HG02840 (cell line): Measurements from ENCODE around the gene C1QTNF1.

ENCODE experiments used
- ATAC-seq: cut with Tn5 transposase; IDR thresholded peaks from one replicate; pipeline ENCODE4 v1.9.1; 2021; ENCODE audit warnings: mild to moderate bottlenecking, moderate library complexity, moderate number of reproducible peaks; ENCODE audit not compliant: unreplicated experiment, low FRiP score

The C1QTNF1 gene

DNA sequence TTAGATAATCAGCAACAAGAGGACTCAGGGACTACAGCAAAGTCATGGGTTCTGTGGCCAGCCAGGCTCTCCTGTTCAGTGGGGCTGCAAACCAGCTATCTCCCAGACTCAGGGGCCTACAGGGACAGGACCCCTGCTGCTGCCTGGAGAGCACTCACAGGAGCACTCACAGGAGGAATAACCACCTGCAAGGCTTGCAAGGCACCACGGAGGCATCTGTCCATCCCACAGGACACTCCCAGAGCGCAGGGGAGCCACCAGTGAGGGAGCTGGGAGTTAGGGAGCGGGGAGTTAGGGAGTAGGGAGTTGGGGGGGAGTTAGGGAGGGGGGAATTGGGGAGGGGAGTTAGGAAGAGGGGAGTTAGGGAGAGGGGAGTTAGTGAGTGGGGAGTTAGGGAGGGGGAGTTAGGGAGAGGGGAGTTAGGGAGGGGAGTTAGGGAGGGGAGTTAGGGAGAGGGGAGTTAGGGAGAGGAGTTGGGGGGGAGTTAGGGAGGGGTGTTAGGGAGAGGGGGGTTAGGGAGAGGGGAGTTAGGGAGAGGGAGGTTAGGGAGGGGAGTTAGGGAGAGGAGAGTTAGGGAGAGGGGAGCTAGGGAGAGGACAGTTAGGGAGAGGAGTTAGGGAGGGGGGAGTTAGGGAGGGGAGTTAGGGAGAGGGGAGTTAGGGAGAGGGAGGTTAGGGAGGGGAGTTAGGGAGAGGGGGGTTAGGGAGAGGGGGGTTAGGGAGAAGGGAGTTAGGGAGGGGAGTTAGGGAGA is 20.1 kb upstream of the C1QTNF1 start:
- ATAC-seq, result no peak

DNA sequence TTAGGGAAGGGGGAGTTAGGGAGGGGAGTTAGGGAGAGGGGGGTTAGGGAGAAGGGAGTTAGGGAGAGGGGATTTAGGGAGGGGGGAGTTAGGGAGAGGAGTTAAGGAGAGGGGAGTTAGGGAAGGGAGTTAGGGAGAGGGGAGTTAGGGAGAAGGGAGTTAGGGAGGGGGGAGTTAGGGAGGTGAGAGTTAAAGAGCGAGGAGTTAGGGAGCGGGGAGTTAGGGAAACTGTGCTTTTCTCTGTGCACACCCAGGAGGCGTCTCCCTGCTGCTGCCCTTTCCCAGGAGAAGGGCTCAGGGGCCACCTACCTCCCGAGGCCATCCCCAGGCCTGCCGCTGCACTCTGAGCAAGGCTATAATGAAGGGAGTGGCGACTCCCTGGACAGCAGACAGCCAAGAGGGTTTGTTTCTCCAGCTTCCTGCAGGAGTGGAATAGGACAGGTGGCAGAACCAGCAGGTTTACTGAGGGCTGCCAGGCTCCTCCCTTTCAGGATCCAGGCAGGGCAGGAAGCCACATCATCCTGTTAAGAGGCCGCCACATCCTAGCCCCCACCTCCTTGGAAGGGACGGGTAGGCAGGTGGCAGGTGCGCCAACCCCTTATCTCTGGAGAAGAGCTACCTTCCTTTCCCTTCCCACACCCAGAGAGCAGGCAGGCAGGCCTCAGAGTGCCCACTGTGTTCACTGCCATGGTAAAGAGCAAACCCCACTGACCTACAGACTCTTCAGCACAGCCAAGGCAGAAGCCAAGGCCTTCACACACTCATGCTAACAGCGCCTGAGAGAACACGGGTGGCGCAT is 18.7 kb upstream of the C1QTNF1 start:
- no peak for ATAC-seq

DNA sequence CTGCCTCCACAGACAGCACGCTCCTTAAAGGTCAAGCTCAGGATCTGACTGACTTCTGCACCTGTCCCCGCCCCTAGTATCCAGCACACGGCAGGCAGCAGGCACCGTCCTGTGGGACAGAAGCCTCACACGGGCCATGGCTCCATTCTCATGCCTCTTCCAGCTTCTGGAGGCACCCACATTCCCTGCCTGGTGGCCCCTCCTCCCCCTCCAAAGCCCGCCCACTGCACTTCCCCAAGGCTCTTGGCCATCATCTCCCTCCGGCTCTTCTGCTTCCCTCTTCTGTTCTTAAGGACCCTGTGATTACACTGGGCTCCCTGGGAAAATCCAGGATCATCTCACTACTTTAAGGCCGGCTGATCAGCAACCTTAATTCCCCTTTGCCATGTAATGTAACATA is 17.9 kb upstream of the C1QTNF1 start:
- ATAC-seq, result no peak

- ATAC-seq, result no peak
Measured at GRCh38 chr17:79006794-79007503, 17.0 kb upstream of the C1QTNF1 start.

DNA sequence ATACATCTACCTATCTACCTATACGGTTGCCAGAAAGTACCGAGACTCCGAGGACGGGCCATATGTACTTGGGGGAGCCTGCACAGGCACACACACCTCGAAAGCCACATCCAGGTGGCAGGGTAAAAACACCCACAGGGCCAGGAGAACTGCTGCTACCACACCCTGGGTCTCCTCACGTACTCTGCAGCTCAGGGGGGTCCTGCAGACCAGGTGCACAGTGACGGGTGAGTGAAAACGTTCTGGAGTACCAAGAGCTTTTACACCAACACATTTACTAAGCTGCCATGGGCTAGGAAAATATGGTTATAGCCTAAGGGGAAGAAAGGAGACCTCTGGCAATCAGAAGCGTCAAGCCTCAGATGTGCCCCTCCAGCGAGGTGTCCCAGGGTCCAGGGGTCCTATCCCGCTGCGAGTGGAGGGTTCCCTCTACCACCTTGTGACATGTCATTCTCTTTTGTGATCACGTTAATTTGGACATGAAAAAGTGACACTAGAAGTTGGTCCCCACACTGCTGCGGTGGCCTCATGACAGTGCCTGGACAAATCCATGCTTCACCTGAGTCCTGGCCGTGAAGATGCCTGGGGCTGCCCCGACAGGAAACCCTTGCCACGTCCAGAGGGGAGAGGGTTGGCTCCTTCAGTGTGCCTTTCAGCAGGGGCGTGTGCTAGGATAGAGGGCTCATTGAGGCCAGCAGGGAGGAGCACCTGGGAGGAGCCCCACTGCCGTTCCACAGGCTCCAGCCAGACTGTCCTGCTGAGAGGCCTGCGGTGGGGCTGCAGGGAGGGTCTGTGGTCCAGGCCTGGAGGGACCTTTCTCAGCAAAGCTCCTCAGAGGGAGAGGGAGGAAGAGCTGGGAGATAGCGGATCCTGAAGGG is 16.2 kb upstream of the C1QTNF1 start:
- ATAC-seq, result no peak

DNA sequence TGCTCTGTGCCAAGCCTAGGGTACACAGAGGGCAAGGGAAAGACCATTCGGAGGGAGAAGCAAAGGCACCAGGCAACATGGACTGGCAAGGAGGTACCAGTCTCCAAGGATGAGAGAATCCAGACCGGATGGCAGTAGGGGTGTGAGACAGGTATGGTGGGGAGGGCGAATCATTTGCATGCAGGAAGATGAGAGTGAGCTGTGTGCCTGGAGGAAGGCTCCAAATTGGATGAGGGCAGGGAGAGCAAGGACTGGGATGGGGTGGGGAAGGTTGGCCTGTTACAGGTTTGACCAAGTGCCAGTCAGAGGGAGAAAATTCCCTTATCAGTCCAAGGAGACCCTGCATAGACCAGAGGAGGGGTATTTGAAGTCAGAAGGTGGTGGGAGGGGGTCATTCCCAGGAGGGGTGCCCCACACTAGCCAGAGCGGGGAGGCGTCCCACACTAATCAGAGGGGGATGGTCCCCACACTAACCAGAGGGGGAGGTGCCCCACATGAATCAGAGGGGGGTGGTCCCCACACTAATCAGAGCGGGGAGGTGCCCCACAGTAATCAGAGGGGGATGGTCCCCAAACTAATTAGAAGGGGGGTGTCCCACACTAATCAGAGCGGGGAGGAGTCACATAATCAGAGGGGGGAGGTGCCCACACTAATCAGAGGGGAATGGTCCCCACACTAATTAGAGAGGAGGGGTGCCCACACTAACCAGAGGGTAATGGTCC is 15.1 kb upstream of the C1QTNF1 start:
- ATAC-seq, result peak; percentile 4

DNA sequence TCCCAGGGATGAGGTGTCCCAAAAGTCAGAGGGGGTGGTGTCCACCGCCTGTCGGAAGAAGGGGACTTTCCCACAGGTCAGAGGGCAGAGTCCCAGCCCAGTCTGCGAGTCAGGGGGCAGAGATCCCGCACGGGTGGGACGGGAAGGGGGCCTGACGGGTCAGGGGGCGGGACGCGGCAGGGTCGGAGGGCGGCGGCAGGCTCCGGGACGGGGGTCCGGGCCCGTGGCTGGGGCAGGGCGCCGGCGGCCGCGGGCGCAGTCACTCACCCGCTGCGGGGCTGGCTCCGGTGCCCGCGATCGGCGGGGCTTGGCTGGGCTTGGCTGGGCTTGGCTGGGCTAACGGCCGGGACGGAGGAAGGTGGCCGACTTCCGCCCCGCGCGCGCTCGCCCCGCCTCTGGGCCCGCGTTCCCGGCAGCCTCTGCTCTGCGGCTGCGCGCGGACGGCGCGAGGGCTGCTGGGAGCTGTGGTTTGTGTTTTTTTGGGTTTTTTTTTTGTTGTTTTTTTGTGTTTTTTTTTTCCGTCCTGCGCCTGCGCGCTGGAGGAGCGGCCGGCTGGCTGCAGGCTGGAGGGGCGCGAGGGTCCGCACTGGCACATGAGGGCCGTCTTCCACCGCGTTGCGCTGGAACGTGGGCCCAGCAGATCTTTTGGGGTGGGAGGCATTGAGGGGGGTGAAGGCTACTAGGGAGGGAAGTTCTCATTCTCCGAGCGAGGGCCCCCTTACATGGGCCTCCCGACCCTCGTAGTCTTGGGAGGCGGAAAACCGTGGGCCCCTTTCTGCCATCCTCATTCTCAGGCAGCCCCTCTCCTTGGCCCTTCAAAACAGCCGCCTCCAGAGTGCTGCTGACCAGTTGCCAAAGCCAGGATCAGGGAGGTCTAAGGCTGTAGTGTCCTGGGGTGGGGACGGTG is 14.3 kb upstream of the C1QTNF1 start, which contains the start of gene CANT1:
Gene CANT1, minus strand, starts transcription at position 368 of the 907 bp plus-strand sequence. CDS start 12,142 bp downstream, outside the sequence.
- ATAC-seq, result peak; percentile 93

DNA sequence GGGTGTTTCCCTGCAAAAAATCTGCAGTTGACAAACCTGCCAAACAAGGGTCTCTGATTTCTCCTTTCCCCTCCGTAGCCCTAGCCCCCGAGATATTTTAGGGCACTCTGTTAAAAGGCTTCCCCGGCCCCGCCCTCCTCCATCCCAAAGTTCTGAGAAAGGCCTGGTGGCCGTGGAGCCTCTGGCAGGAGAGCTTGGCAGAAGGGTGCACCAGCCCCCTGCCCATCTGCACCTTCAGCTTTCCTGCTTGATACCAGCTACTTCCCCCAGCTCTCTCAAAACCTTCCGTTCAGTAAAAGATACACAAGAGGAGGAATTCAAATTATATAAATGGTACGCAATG is 13.7 kb upstream of the C1QTNF1 start:
- no peak for ATAC-seq

GRCh38 chr17:79011451-79012147 is 12.4 kb upstream of the C1QTNF1 start:
- ATAC-seq, result no peak

- no peak for ATAC-seq
Measured at GRCh38 chr17:79012563-79013134, 11.3 kb upstream of the C1QTNF1 start.

DNA sequence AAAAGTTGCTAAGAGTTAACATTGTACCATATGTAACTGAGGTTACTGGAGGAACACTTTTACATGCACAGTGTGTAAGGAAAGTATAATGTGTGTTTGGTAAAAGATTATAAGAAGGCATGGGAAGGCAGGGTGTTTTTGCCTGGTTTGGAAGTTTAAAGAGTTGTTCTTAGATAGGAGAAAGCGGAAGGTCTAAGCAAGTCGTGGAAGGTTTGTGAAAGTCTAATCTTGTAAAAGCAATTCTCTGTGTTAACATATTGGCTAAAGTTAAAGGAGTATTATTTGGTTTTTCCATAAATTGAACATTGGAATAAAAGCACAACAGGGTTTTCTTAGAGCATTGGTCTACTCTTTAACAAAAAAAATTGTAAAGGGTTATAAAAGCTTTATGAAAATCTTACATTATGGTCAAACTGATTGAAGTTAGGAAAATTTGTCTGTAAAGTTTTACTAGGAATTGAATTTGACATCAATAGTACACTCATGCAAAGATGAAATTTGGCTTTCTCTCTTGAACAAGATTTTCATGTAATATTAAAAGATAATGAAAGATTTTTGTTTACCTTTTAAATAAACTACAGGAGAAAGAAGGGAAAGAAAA is 9.7 kb upstream of the C1QTNF1 start:
- no peak for ATAC-seq

- no peak for ATAC-seq
Measured at GRCh38 chr17:79017546-79018369, 6.2 kb upstream of the C1QTNF1 start.

- ATAC-seq, result no peak
Measured at GRCh38 chr17:79018370-79018695, 5.6 kb upstream of the C1QTNF1 start.

DNA sequence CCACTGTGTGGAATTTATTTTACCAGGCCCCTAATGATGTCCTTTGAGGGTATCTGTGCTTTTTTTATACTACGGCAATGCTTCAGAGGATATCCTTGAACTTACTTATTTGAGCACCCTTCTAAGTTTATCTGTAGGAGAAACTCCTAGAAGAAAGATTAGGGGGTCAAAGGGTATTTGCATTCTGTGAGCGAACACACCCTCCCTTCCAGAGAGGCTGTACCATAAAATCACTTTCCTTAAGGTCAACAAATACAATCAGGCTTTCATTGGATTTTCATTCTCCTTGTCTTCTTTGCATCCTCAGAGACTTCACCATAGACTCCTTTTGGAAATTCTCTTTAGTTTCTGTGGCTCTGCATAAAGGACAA is 4.7 kb upstream of the C1QTNF1 start:
- ATAC-seq, result no peak

DNA sequence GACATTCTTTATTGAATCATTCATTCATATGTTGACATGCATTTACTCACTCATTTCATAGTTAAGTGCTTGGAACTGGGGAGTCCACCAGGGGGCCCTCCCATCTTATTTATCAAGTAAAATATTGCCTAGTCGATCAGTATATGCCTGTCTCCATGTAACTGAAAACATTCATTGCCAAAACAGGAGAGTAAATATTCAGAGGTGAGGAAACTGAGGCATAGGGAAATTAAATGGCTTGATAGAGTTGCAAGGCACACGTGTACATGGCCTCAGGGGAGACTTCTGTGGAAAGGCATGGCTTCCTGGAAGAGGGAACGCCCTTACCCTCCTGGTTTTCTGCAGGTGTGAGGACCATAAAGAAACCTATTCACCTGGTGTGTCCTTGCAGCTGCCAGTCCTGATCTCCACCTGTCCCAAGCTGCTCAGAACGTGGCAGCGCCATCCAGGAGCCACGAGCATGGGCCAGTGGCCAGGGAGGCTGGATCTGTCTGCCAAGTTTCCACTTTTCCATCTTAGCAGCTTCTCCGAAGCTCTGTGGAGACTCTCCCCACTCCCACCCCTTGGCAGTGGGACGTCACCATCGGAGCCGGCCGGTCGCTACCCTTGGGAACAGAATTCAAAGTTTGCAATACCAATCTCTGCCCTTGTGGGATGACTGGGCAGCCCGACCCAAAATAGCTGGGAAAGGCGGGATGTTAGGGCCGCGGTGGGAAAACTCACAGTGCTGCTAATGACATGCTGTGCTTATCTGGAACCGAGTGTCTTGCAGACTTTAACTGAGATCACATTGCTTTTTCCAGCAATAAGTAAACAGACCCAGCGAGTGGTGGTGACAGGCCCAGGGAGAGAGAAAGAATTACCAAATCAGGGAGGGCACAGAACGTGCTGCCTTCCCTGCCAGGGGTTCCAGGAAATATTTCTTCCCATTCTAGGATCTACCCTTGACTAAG is 4.1 kb upstream of the C1QTNF1 start:
- no peak for ATAC-seq
